Measurements from ENCODE around the gene TMEM258.

TMEM258 gene

DNA sequence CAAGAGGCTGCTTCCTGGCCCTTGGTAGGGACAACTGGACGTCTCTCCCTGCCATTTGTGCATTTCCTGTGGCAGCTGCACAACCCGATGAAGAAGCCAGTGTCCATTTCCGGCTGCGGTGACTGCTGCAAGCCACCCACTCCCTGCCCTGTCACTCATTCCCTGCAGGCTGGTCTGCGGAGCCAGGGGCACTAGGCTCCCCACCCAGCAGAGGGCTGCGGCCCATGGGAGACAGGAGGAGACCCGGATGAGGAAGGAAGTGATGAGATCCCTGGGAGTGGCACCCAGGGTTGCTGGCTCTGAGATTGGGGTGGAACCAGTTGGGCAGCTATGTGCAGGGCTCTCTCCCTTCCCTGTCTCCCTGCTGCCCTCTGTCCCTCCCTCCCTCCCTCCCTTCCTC, 50.0 kb downstream of the TMEM258 start:
- TF ChIP-seq, protein P1, sequence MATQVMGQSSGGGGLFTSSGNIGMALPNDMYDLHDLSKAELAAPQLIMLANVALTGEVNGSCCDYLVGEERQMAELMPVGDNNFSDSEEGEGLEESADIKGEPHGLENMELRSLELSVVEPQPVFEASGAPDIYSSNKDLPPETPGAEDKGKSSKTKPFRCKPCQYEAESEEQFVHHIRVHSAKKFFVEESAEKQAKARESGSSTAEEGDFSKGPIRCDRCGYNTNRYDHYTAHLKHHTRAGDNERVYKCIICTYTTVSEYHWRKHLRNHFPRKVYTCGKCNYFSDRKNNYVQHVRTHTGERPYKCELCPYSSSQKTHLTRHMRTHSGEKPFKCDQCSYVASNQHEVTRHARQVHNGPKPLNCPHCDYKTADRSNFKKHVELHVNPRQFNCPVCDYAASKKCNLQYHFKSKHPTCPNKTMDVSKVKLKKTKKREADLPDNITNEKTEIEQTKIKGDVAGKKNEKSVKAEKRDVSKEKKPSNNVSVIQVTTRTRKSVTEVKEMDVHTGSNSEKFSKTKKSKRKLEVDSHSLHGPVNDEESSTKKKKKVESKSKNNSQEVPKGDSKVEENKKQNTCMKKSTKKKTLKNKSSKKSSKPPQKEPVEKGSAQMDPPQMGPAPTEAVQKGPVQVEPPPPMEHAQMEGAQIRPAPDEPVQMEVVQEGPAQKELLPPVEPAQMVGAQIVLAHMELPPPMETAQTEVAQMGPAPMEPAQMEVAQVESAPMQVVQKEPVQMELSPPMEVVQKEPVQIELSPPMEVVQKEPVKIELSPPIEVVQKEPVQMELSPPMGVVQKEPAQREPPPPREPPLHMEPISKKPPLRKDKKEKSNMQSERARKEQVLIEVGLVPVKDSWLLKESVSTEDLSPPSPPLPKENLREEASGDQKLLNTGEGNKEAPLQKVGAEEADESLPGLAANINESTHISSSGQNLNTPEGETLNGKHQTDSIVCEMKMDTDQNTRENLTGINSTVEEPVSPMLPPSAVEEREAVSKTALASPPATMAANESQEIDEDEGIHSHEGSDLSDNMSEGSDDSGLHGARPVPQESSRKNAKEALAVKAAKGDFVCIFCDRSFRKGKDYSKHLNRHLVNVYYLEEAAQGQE (IDR thresholded peaks at IDR 0.05; ENCODE audit: insufficient read depth in 1 of 2, low read depth in 2 of 2, low read length in 2 of 2), result no peak
- TF ChIP-seq TAF1 (IDR thresholded peaks at IDR 0.05; ENCODE audit: borderline replicate concordance, insufficient read depth, low read length) (no peak), POLR2AphosphoS5 (IDR thresholded peaks at IDR 0.05; ENCODE audit: low read depth, low read length) (no peak), SIN3A (IDR thresholded peaks at IDR 0.05; ENCODE audit: borderline replicate concordance, insufficient read depth, low read length) (no peak), FOXP2 (optimal IDR thresholded peaks at IDR 0.05; ENCODE audit: borderline replicate concordance, extremely low read depth, extremely low read length, insufficient read depth) (peak; percentile 58)

DNA sequence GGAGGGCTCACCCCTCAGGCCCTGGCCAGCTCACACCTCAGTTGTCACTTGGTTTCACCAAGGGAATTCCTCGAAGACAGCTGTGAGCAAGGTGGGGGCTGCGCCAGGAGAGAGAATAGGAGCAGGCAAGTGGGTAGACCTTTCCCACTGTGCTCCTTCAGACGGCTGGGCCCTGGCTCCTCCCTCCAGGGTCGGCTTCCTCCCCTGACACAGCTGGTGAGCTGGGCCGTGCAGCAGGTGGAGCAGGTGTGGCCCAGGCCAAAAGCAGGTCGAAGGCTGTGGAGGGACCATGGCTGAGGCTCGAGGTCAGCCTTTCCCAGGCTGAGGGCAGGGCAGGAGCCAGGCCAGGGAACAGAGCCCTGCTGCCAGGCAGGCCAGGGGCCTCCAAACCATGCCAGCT, 52.4 kb downstream of the TMEM258 start:
- TF ChIP-seq TAF1 (IDR thresholded peaks at IDR 0.05; ENCODE audit: borderline replicate concordance, insufficient read depth, low read length), result no peak
- TF ChIP-seq FOXP2 (optimal IDR thresholded peaks at IDR 0.05; ENCODE audit: borderline replicate concordance, extremely low read depth, extremely low read length, insufficient read depth), result no peak
- TF ChIP-seq, protein P1 (IDR thresholded peaks at IDR 0.05; ENCODE audit: insufficient read depth in 1 of 2, low read depth in 2 of 2, low read length in 2 of 2), result no peak
- TF ChIP-seq SIN3A (IDR thresholded peaks at IDR 0.05; ENCODE audit: borderline replicate concordance, insufficient read depth, low read length), result no peak
- TF ChIP-seq POLR2AphosphoS5 (IDR thresholded peaks at IDR 0.05; ENCODE audit: low read depth, low read length), result no peak

GRCh38 chr11:61739413-61739812, 53.0 kb downstream of the TMEM258 start:
- TF ChIP-seq TAF1 (IDR thresholded peaks at IDR 0.05; ENCODE audit: borderline replicate concordance, insufficient read depth, low read length), result no peak
- TF ChIP-seq, protein P1 (IDR thresholded peaks at IDR 0.05; ENCODE audit: insufficient read depth in 1 of 2, low read depth in 2 of 2, low read length in 2 of 2), result no peak

All from PFSK-1 (cell line).